SJSA1 (cell line): ENCODE data around the gene OR4C5. TPM values are rescaled to one million over a fixed set of nuclear protein-coding genes. Genes with fewer than 3 reads are reported as not detected.
"Not testable (repeated sequence)": the region's sequence is repeated elsewhere in the genome, so short reads cannot be mapped to it uniquely, and the experiment has no call there.

Experiments used
- DNase-seq, 2 experiments: peaks; one replicate each; pipeline ENCODE4 v3.0.0-alpha.2; 2015 to 2020; ENCODE audit warnings: low spot score in 2 of 2, low read depth in 1 of 2
- H3K27ac ChIP-seq: fragments of 250-450 bp; sonication (Bioruptor Pico); 2 replicates; pipeline ENCODE4 v1.5.1; 2020; ENCODE audit warnings: mild to moderate bottlenecking, moderate library complexity
- H3K27me3 ChIP-seq: fragments of 250-450 bp; sonication (Bioruptor Pico); replicated peaks from 2 replicates; pipeline ENCODE4 v1.5.1; 2020; ENCODE audit warnings: mild to moderate bottlenecking, moderate library complexity
- H3K36me3 ChIP-seq: fragments of 250-450 bp; sonication (Bioruptor Pico); 2 replicates; pipeline ENCODE4 v1.5.1; 2020; ENCODE audit warnings: mild to moderate bottlenecking
- H3K4me1 ChIP-seq: fragments of 250-450 bp; sonication (Bioruptor Pico); replicated peaks from 2 replicates; pipeline ENCODE4 v1.6.1; 2021; ENCODE audit warnings: mild to moderate bottlenecking
- H3K4me3 ChIP-seq: fragments of 250-450 bp; sonication (Bioruptor Pico); 2 replicates; pipeline ENCODE4 v1.5.1; 2020; ENCODE audit warnings: mild to moderate bottlenecking
- H3K9me3 ChIP-seq: fragments of 250-450 bp; sonication (Bioruptor Pico); replicated peaks from 2 replicates; pipeline ENCODE4 v1.5.1; 2020; ENCODE audit warnings: mild to moderate bottlenecking
- total RNA-seq: library from RNA; depleted of rRNA; stranded (reverse); fragments of >200 nt; shearing (Covaris generic); gene quantifications from 2 replicates; pipeline ENCODE4 v1.2.3, GENCODE V29; 2014; rRNA removed

Gene OR4C5
- total RNA-seq, result not detected in 2 replicates

GRCh38 chr11:48366365-48366764, at the start of gene OR4C5:
Gene OR4C5 (minus strand): TSS chr11:48366465. CDS start chr11:48366465, 0 bp downstream.
- Histone ChIP-seq H3K27ac (no peak within 1 kb of the TSS), H3K4me1 (no peaks in the 10 kb centered on the region), H3K9me3 (no peaks in the 10 kb centered on the region), H3K36me3 (no peaks in the 10 kb centered on the region), H3K4me3 (no peak within 1 kb of the TSS), H3K27me3 (no peaks in the 10 kb centered on the region)
- DNase-seq, result no peak

DNA sequence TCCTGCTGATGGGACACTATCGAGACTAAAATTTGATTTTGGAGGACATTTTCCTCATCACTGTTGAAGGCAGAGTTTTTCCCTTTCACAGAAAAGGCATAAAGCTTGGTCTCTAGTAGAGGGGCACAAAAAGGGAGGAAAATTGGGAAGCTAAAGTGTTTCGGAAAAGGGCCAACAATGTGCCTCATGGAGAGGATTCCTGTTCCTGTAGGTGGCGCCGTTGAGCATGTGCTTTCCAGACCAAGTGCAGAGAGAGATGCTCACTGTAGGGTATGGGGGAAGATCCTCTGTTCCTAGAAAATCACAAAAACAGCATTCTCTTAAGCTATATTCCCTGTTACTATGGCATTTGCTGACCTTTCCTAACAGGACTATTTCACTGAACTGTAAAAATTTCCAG, 18.4 kb upstream of the OR4C5 start:
- no peak for DNase-seq
- H3K27ac ChIP-seq, result no peak overlapping the region
- no peaks in the 10 kb centered on the region for H3K4me1 ChIP-seq
- H3K4me3 ChIP-seq, result no peak overlapping the region
- no peaks in the 10 kb centered on the region for H3K27me3 ChIP-seq
- no peaks in the 10 kb centered on the region for H3K9me3 ChIP-seq
- H3K36me3 ChIP-seq, result no peaks in the 10 kb centered on the region

GRCh38 chr11:48384151-48384550, 17.9 kb upstream of the OR4C5 start:
- DNase-seq, H3K27me3 ChIP-seq, H3K9me3 ChIP-seq, H3K4me1 ChIP-seq, H3K36me3 ChIP-seq, H3K4me3 ChIP-seq, H3K27ac ChIP-seq: not testable (repeated sequence)

DNA sequence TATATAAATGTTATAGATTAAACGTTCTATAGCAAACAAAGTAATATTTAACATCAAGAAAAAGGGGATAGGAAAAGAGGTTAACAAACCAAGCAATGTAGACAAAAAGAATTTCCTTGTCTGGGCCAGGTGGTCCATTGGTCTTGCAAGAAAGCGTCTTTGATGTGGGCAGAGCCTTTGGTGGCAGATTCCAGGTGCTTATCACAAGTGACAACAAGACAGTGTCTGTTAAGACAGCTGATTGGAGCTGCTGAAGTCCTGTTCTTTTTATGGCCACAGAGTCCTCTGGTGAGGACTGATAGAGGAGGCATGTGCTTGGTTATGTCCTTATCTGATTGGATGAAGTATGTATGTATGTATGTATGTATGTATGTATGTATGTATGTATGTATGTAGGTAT, 5.0 kb downstream of the OR4C5 start:
- not testable (repeated sequence) for H3K27me3 ChIP-seq, H3K4me1 ChIP-seq, H3K36me3 ChIP-seq, H3K9me3 ChIP-seq, H3K4me3 ChIP-seq, H3K27ac ChIP-seq, DNase-seq

- Histone ChIP-seq H3K27ac (no peak overlapping the region), H3K27me3 (no peaks in the 10 kb centered on the region), H3K4me3 (no peak overlapping the region), H3K9me3 (no peaks in the 10 kb centered on the region), H3K4me1 (no peaks in the 10 kb centered on the region), H3K36me3 (no peaks in the 10 kb centered on the region)
- DNase-seq, result no peak
These were observed 11.6 kb downstream of the OR4C5 start for GRCh38 chr11:48354677-48355076.

GRCh38 chr11:48354013-48354412, 12.3 kb downstream of the OR4C5 start:
- no peak overlapping the region for H3K4me3 ChIP-seq
- H3K27ac ChIP-seq, result no peak overlapping the region
- no peaks in the 10 kb centered on the region for H3K9me3 ChIP-seq
- no peaks in the 10 kb centered on the region for H3K27me3 ChIP-seq
- no peaks in the 10 kb centered on the region for H3K36me3 ChIP-seq
- DNase-seq, result no peak
- no peaks in the 10 kb centered on the region for H3K4me1 ChIP-seq

DNA sequence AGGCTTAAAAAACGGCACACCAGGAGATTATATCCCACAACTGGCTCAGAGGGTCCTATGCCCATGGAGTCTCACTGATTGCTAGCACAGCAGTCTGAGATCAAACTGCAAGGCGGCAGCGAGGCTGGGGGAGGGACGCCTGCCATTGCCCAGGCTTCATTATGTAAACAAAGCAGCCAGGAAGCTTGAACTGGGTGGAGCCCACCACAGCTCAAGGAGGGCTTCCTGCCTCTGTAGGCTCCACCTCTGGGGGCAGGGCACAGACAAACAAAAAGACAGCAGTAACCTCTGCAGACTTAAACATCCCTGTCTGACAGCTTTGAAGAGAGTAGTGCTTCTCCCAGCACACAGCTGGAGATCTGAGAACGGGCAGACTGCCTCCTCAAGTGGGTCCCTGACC, 20.0 kb downstream of the OR4C5 start:
- DNase-seq, H3K9me3 ChIP-seq, H3K4me3 ChIP-seq, H3K4me1 ChIP-seq, H3K36me3 ChIP-seq, H3K27ac ChIP-seq, H3K27me3 ChIP-seq: not testable (repeated sequence)

DNA sequence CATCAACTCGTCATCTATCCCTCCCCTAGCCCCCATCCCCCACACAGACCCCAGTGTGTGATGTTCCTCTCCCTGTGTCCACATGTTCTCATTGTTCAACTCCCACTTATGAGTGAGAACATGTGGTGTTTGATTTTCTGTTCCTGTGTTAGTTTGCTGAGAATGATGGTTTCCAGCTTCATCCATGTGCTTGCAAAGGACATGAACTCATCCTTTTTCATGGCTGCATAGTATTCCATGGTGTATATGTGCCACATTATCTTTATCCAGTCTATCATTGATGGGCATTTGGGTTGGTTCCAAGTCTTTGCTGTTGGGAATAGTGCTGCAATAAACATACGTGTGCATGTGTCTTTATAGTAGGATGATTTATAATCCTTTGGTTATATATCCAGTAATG, 23.8 kb downstream of the OR4C5 start:
- not testable (repeated sequence) for H3K4me1 ChIP-seq, H3K36me3 ChIP-seq, H3K9me3 ChIP-seq, DNase-seq, H3K27me3 ChIP-seq, H3K4me3 ChIP-seq, H3K27ac ChIP-seq

DNA sequence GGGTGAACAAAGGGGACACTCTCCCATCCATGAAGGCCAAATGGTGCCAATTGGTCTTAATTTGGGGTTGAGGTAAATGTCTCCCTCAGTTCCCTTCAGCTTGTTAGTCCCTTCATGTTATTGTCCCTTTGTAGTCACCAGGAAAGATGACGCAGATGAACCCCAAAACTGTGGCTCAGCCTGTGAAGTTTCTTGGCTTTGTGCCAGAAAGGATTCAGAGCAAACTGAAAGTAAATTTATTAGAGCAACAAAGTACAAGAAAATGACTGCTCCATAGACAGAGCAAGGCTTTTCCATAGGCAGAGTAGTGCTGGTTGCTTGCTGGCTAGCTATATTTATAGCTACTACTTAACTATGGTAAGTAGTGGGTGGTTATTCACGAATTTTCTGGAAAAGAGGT, 24.8 kb downstream of the OR4C5 start:
- H3K4me1 ChIP-seq, result no peaks in the 10 kb centered on the region
- H3K27me3 ChIP-seq, result no peaks in the 10 kb centered on the region
- H3K36me3 ChIP-seq, result no peaks in the 10 kb centered on the region
- no peak for DNase-seq
- no peak overlapping the region for H3K4me3 ChIP-seq
- no peaks in the 10 kb centered on the region for H3K9me3 ChIP-seq
- H3K27ac ChIP-seq, result no peak overlapping the region

DNA sequence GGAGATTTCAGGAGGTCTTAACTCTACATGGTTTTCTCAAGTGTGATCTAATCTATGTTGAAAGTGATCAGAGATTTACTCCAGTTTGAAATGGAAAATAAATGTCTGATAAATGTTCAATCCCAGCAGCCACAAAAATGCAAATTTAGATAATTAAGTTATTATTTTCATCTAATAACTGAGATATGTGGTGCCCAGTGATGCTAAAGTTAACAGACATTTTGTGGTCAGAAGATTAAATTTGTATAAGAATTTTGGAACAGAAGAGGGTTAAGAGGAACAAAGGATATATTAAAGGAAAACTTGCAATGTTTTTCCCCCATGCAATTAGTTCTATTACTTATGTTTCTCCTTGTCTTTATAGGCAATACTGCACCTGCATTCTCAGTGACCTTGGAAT, 41.6 kb downstream of the OR4C5 start, which contains the start of gene OR4C3:
Gene OR4C3 (plus strand): TSS at position 301 of the 400 bp plus-strand sequence. CDS start 102 bp downstream, outside the sequence.
- H3K27ac ChIP-seq, H3K9me3 ChIP-seq, H3K36me3 ChIP-seq, H3K4me1 ChIP-seq, H3K27me3 ChIP-seq, DNase-seq, H3K4me3 ChIP-seq: not testable (repeated sequence)

- not testable (repeated sequence) for H3K9me3 ChIP-seq, DNase-seq, H3K36me3 ChIP-seq, H3K4me1 ChIP-seq, H3K27ac ChIP-seq, H3K4me3 ChIP-seq, H3K27me3 ChIP-seq
These were observed 46.5 kb downstream of the OR4C5 start for GRCh38 chr11:48319813-48320212.

Other genes with a start within 250 kb of the OR4C5 start
- not detected in 2 replicates for gene OR4B1, start 149.7 kb downstream of the OR4C5 start, total RNA-seq
- gene OR4X2, start 121.4 kb downstream of the OR4C5 start, total RNA-seq, result not detected in 2 replicates
- not detected in 2 replicates for gene OR4X1, start 102.6 kb downstream of the OR4C5 start, total RNA-seq
- gene OR4S1, start 60.2 kb downstream of the OR4C5 start, total RNA-seq, result not detected in 2 replicates
- gene OR4C3, start 41.5 kb downstream of the OR4C5 start, total RNA-seq, result not detected in 2 replicates
- not detected in 2 replicates for gene OR4A47, start 122.3 kb upstream of the OR4C5 start, total RNA-seq